ENCODE data around the gene HOXD11.

The HOXD11 gene

GRCh38 chr2:176120364-176121189 lies 13.5 kb downstream of the HOXD11 start:
- DNase-seq (ENCODE audit: low read depth in 3 of 3, low spot score in 1 of 3) = no peak

- no peak for DNase-seq (ENCODE audit: low read depth in 3 of 3, low spot score in 1 of 3)
Observed at GRCh38 chr2:176121190-176122051, 14.3 kb downstream of the HOXD11 start.

- DNase-seq (ENCODE audit: low read depth in 3 of 3, low spot score in 1 of 3) = no peak
Observed at GRCh38 chr2:176122052-176122682, 15.1 kb downstream of the HOXD11 start.

GRCh38 chr2:176122683-176123410 lies 15.8 kb downstream of the HOXD11 start, which contains the start of gene HOXD9:
Gene HOXD9 (plus strand): TSS chr2:176122719. CDS start chr2:176122769, 50 bp downstream.
- DNase-seq (ENCODE audit: low read depth in 3 of 3, low spot score in 1 of 3) = no peak

- no peak for DNase-seq (ENCODE audit: low read depth in 3 of 3, low spot score in 1 of 3)
Observed at GRCh38 chr2:176123411-176124109, 16.5 kb downstream of the HOXD11 start.

GRCh38 chr2:176124110-176124946 lies 17.2 kb downstream of the HOXD11 start:
- no peak for DNase-seq (ENCODE audit: low read depth in 3 of 3, low spot score in 1 of 3)

GRCh38 chr2:176124947-176125771 lies 18.1 kb downstream of the HOXD11 start:
- no peak for DNase-seq (ENCODE audit: low read depth in 3 of 3, low spot score in 1 of 3)

- no peak for DNase-seq (ENCODE audit: low read depth in 3 of 3, low spot score in 1 of 3)
Observed at GRCh38 chr2:176125772-176126054, 18.6 kb downstream of the HOXD11 start.

GRCh38 chr2:176126929-176127773 lies 20.1 kb downstream of the HOXD11 start:
- peak; percentile 18 to 56 (median 45) for DNase-seq (ENCODE audit: low read depth in 3 of 3, low spot score in 1 of 3)

- no peak for DNase-seq (ENCODE audit: low read depth in 3 of 3, low spot score in 1 of 3)
Observed at GRCh38 chr2:176127774-176128072, 20.6 kb downstream of the HOXD11 start.

GRCh38 chr2:176128172-176128981 lies 21.3 kb downstream of the HOXD11 start:
- no peak for DNase-seq (ENCODE audit: low read depth in 3 of 3, low spot score in 1 of 3)

- DNase-seq (ENCODE audit: low read depth in 3 of 3, low spot score in 1 of 3) = no peak
Observed at GRCh38 chr2:176128982-176129796, 22.1 kb downstream of the HOXD11 start, which contains the start of gene HOXD8. Gene HOXD8 (plus strand): TSS chr2:176129705. CDS start chr2:176130367, 662 bp downstream.

- DNase-seq (ENCODE audit: low read depth in 3 of 3, low spot score in 1 of 3) = no peak
Observed at GRCh38 chr2:176129813-176130146, 22.7 kb downstream of the HOXD11 start.

- no peak for DNase-seq (ENCODE audit: low read depth in 3 of 3, low spot score in 1 of 3)
Observed at GRCh38 chr2:176130147-176130956, 23.3 kb downstream of the HOXD11 start.
